Right ventricle myocardium inferior (tissue), 1 donor: ENCODE measurements around the gene CRACDL. TPM values are rescaled to one million over a fixed set of nuclear protein-coding genes. Genes with fewer than 3 reads are reported as not detected.
"Not testable (repeated sequence)": the region's sequence is repeated elsewhere in the genome, so short reads cannot be mapped to it uniquely, and the experiment has no call there.

Experiments used
- ATAC-seq: fragments of 200-7000 bp; cut with Tn5 transposase; one replicate; pipeline ENCODE4 v1.9.1; 2020; ENCODE audit warnings: mild to moderate bottlenecking, moderate library complexity
- DNase-seq: peaks from one replicate; pipeline ENCODE4 v3.0.0; 2021; ENCODE audit errors: missing footprints
- intact Hi-C: fragments of 100-400 bp; cut with DNase I; formaldehyde crosslinking; loops from one replicate; pipeline ENCODE4 v1.11.0; 2022
- total RNA-seq: library from RNA; stranded (reverse); fragmentation: NEBNext Ultra II Directional; extraction: Animal tissue kit (Norgen Biotek cat#: 25700); gene quantifications from one replicate; pipeline ENCODE4 v1.2.1, GENCODE V29; 2021
- donor health status: DM: no; HTN: yes; CAD: no; lungs with severe emphysema.

The CRACDL gene
- total RNA-seq, 1 donor from 2014 or later = 3.9 TPM

DNA sequence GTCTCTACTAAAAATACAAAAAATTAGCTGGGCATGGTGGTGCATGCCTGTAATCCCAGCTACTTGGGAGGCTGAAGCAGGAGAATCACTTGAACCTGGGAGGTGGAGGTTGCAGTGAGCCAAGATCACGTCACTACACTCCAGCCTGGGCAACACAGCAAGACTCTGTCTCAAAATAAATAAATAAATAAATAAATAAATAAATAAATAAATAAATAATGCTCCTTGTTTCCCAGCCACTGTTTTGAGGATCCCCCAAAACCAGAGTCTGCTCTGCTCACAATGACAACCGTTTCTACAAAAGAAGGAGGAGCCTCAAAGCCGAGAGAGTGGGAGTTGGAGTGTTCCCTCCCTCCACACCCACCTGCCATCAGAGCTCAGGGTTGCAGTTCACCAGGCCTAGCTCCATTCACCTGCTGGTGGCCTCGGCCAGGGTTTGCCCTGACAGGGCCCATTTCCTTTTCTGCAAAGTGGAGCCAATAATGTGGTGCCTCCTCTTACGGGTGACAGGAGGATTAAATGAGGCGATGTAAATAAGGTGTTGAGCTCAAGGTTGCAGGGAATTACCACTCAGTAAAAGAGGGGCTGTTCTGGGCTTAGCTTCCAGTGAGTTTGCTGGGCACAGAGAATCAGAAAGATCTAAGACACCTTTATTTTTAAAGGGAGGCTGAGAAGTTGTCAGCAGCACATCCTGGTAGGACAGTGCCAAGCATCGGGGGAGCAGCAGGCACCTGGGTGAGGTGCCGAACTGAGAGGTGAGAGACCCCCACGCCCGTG lies 25.5 kb downstream of the CRACDL start:
- no peak for ATAC-seq
- no peak for DNase-seq
- intact Hi-C loops = no loop called here

DNA sequence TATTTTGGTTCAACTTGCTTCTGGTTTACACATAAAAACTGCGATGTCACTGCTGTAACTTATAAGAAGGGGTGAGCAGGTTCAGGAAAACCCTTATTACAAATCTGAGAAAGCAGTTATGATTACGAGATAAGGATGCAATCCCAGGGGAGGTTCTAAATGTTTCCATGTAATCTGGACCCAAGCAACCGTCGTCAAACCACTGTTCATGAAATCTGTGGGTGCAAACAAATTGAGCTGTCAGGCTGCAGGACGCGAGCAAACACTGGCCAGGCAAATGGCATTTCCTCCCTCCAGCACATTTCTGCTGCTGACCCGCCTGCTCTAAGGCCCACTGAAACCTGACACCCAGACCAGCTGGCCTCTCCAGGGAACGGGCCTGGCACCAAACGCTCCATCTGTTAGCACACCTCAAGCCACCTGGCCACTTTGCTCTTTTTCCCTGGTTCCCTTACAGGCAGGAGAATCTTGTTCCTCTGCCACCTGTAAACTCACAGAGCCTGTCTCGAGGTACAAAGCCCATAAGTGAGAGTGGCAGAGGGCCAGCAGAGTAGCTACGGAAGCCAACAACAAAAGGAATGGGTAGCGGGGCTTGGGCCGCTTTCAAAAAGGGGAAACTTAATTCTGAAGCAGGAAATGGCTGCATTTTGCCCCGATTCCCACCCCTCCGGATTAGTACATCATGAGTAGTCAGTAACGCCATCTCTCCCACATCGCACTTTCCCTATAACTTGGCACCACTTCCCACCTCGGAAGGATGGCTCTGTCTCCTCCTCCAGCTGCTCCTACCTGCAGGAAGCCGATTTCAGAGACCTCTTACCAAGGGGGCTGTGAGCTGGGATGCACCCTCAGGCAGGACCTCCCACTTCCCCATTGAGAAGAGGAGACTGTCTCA lies 26.5 kb downstream of the CRACDL start:
- ATAC-seq = no peak
- no peak for DNase-seq
- intact Hi-C loops = no loop called here

DNA sequence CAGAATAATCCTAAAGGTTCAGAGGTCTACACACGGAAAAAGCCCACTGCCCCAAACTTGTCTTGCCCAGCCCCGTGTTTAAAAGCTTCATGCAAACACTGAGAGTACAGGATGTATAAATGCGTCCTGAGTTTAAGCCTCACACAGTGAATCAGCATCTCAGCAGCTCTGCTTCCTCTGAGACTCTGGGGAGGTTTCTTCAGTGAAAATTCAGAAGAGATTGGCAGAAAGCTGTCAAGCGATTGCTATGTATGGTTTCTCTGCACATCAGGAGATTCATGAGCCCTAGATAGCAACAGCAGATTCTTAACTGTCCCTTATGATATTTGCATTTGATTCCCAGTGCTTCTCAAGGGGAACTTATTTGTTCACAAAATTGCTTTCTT lies 27.1 kb downstream of the CRACDL start:
- no peak for ATAC-seq
- intact Hi-C loops = no loop called here
- no peak for DNase-seq

DNA sequence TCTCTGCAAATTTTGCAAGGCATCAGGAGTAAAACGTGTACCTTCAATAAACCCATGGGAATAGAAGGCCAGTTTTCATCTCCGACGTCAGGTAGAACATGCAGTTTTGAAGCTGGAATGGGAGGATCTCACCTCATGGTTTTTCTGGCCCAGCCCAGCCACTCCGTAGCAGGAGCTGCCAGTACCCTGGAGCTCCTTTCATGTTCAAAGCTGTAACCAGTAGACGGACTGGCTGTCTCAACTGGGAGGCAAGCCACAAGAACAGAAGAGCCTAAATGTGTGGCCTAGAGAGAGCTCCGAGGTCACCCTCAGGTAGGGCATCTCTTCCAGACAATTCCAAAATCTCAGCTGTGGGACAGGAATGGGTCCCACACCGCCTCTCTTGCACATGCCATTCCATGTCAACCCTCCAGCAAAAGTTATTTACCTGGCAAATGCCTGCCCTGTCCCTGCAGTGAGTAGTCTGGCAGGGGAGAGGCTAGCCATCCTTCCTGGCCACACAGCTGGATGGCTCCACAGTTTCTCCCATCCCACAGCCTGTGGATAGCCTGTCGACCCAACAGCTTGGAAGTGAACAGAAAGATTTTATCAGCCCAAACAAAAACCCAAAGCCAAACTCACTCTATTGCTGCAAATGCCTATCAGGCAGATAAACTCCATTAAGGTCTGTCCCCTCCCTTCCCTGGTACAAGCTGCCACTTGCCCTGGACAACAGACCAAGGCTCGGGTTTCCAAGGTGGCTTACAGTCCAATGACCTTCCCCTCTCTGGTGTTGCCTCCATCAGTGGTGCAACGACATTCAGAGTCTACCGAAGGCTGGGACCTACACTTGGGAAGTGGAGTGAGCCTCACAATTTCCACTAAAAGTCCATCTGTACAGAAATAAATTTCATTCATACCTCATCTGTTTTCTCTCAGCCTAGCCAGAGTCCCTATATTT lies 27.8 kb downstream of the CRACDL start:
- ATAC-seq = no peak
- intact Hi-C loops = no loop called here
- DNase-seq = no peak

DNA sequence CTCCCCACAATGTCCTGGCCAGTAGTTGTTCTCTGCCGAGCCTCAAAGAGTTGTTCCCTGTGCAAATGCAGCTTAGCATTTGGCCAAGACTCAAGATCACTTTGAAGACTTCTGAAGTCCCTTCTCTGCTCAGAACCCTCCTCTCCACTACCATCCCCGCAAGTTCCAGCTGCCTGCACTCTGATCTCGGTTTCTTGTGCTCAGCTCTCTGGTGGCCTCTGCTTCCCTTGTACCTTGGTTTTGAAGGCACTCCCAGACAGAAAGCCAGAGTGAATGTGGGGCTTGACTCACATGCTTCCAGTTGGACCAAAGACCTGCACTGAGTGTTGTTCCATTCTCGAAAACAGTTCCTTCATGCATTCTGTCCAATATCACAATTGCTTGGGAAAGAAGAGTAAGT lies 28.6 kb downstream of the CRACDL start:
- intact Hi-C loops = no loop called here
- no peak for DNase-seq
- no peak for ATAC-seq

DNA sequence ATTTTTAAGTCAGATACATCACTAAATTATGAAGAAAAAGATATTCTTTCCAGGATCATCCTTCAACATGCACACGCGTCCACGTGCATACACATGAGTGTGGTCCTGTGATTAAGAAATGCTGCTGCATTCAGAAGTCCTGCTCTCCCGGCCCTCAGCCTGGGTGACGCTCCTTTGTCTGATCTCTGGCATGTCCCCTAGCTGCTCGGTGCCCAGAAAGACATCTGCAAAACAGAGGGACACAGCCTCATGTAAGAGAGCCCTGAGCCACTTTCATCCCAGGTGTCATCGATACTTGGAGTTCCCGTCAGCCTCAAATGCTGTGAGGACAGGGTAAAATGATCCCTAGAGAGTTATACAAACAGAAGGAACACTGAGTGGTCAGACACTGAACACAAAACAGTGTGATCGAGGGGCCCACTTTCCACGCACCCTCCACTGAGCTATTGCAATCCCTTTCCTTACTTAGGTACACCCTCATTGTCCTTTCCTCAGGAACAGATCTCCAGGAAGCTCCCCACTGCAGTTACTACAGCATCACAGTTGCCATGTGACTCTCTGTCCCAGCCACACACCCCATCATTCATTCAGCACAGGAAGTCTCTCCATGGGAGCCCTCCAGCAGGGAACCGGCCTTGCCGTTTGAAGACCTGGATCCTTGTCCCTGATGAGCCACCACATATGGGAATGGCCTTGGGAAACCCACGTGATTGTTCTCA lies 32.1 kb downstream of the CRACDL start:
- ATAC-seq = no peak
- DNase-seq = no peak
- intact Hi-C loops = no loop called here

DNA sequence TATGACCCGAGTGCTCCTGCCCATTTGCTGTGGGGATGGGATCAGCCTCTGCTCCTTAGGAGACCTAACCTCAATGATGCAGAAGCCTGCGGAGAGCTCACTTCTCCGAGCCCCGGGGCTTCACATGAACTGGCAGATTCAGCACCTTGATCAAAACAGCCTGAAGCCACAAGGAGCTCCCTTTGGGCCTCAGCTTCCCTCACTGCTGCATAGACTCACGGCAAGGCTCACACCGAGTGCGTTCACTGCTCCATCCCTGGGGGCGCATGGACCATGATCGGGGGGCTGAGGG lies 33.0 kb downstream of the CRACDL start:
- DNase-seq (no peak), ATAC-seq (no peak)
- intact Hi-C loops = no loop called here

DNA sequence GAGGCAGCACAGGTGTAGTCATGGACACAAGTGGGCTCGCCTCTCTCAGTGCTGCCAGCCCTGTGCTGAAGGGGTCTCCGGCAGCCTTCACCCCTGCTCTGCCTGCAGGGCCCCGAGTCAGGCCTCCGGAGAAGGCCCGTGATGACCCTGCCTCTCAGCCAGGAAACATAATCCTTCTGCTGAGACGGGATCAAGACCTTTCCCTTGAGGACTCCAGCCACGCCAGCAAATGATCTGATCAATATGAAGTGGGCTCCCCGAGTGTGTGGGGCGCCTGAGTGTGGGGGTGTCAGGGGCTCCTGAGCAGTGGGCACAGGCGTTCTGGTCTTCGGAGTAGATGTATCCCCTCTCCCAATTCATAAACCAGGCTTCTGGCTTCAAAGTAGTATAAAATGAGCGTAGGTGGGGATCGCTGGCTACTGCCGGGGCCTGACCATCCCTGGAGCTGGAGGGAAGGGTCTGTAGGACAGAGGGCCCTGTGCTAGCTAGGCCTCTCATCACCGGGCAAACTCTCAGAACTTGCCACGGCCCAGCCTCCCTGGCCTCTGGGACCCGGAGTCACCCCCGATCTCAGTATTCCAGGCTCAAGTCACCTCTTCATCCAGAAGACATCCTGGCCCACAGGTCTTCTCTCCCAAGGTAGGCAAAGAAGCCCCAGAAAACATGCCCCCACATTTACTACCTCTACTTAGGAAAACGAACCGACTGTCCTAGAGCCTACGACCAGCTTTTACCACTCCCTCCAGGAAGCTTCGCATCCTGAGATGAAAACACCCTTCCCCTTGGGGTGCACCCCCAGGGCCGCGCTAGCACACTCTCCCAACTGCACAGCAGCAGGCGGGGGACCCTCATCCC lies 33.6 kb downstream of the CRACDL start:
- intact Hi-C loops = no loop called here
- ATAC-seq = no peak
- no peak for DNase-seq

DNA sequence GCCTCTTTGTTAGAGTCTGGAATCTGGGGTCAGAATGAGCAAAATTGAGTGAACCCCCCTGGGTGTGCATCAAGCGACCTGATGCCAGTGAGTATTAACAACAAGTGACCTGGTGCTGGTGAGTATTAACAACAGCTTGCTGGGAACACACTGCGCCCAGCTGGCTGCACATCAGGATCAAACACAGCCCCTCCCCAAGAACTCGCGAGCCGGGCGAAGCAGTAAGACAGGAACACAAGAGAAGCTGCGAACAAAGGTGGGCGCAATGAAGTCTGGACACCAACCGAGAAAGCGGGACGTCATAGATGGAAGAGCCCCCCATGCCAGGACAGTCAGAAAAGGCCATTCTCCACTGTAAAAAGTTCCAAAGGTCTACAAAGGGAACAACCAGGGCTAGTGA lies 34.3 kb downstream of the CRACDL start:
- no peak for DNase-seq
- intact Hi-C loops = no loop called here
- no peak for ATAC-seq

DNA sequence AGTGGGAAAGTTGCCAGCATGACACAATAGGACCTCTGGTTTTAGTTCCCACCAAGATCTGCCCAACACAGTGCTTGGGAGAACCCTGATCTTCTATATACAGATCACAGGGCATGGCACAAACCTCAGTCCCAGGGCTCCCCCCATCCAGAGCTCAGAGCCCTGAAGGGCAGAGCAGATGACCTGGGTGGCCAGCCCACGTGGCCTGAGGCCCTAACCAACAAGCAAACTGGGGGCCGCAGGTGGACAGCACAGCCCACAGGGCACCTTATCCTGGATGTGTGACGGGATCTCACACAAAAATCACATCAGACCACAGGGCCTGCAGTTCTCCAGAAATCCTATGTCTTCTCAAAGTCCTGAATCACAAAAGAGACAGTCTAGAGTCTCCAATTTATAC lies 34.7 kb downstream of the CRACDL start:
- intact Hi-C loops = no loop called here
- DNase-seq = no peak
- ATAC-seq = no peak

DNA sequence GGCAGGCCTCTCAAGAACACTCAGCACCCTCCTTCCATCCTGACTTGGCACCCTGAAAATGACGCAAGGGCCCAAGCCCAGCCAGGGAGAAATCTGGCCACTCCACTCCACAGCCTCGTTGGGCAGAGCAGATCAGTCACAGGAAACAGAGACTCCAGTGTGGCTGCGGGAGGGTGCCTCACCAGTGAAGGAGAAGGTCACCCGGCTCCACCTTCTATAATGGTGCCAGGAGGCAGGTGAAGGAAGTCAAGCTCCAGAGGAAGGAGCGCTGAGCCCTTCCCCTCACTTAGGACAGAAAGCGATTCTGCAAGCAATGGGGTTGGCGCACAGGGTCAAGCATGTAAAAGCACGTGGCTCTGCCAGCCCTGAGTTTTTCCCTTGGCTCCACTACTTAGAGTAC lies 35.3 kb downstream of the CRACDL start:
- DNase-seq (no peak), ATAC-seq (no peak)
- intact Hi-C loops = no loop called here

DNA sequence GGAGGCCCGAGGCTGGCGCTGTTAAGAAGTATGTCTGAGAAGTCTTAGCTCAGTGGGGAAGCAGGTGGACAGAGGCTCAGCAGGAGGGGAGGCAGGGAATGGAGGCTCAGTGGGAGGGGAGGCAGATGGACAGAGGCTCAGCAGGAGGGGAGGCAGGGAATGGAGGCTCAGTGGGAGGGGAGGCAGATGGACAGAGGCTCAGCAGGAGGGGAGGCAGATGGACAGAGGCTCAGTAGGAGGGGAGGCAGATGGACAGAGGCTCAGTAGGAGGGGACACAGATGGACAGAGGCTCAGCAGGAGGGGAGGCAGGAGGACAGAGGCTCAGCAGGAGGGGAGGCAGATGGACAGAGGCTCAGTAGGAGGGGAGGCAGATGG lies 36.3 kb downstream of the CRACDL start:
- DNase-seq, intact Hi-C loops: not testable (repeated sequence)

DNA sequence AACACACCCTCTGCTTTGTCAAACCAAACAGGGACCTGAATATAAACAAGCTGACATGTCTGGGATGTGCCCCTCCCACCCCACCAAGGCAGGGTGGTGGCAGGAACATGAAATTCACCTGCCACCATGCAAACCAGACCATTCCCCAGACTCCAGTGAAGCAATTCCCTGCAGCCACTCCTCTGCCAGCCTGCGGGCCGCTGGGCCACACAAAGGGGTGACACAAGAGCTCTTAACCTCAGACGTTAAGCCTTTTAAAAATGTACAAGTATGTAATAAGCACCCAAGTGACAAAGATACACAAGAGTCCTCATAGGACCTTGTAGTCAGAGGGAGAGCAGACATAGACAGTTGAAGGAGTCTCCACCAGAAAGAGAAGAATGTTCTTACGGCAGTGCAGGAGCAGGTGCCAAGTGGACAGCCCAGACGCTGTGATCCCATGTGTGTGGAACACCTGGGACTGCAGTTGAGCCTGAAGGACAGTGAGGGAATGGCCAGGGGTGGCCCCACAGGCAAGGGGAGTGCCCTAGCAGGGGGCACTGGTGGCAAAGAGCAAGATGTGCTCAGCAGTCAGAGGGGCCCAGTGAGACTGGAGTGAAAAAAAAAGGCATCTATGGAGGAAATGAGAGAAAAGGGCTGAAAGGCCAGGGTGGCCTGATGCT lies 36.9 kb downstream of the CRACDL start:
- intact Hi-C loops = no loop called here
- ATAC-seq = no peak
- DNase-seq = no peak

More for the DNA sequence above, 36.3 kb downstream of the CRACDL start:
- not testable (repeated sequence) for ATAC-seq

DNA sequence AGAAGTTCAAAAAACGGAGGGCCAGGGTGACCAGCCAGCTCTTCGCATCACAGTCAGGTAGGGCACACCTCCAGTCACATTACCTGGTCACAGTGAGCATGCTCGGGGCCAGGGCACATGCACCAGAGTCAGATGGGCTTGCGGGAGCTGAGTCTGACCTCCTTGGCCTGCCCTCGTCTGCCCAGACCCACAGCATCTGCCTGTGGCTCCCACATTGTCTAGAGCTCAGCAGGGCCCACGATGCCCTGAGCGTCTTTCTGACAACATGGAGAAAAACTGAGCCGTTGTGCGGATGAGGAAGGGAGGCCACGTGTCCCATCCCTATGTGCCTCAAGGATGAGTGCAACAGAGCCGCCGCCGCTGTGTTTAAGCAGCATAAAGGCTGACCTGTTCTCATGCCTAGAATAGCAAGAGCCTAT lies 37.6 kb downstream of the CRACDL start:
- DNase-seq (no peak), ATAC-seq (no peak)
- intact Hi-C loops = no loop called here

DNA sequence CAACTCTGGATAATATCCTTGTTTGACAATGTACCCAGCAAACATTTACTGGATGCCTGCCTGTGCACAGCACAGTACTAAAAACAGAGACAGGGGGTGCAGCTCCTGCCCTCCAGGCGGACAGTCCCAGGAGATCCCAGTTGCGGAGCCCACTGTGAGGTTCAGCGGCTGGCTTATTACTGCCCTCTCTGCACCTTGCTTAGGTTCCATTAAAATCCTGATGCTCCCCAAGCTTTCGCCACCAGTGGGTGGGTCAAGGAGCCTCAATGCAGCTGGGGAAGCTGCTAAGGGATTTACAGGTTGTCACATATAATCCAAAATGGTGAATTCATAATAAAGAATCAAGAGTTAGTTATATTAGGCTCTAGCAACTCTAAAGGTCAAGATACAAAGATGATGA lies 38.3 kb downstream of the CRACDL start:
- intact Hi-C loops = no loop called here
- DNase-seq (no peak), ATAC-seq (no peak)

DNA sequence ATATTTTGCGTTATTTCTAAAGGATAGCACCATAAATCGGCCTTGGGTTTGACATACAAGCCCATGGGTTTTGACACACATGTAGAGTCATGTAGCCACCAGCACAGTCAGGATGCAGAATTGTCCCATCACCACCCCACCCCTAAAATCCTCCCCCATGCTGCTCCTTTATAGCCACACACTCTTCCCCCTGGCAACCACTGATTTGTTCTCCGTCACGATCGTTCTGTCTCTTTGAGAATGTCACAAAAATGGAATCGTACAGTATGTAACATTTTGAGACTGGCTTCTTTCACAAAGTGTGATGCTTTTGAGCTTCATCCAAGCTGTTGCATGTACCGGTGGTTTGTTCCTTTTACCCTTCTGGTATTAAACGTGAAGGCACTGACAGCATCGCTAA lies 39.1 kb downstream of the CRACDL start:
- no peak for ATAC-seq
- no peak for DNase-seq
- intact Hi-C loops = no loop called here

DNA sequence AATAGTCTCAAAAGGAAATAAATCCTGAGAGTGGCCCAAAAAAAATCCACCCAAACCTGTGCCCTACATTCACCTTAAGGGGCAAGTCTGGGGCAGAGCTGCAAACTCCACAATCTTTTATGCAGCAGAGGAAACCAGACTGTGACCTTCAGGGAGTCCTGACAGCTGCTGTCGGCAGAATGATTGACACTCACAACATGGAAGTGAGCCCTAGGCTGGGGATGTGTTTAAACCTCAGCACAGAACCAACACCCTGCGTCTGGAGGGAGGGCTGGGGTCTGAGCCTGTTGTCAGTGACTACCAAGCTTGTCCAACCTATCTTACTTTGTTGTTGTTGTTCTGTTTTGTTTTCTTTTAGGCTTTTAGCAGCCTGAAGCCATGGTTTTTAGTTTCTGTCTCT lies 39.6 kb downstream of the CRACDL start:
- intact Hi-C loops = no loop called here

More for the DNA sequence above, 39.6 kb downstream of the CRACDL start:
- ATAC-seq = no peak
- DNase-seq = no peak
